ENCODE data around the gene AHSA1.

AHSA1 gene

DNA sequence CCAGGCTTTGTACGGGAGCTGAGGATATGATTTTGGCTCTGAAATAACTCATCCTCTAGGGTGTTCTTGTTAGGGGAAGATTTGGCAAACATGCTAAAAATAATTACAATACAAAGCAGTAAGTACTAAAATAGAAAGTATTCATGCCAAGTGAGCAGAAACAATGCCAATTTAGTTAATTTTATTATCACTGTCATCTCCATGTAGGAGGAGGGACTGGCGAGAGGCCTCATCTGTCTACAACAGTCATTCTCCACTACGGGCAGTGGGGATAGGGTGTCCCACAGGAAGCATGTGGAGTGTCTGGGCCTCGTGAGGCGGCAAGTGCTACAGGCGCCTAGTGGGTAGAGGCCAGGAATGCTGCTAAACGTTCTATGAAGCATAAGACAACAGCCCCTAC is 37.4 kb downstream of the AHSA1 start:
- no peaks in the 10 kb centered on the region for H3K27me3 ChIP-seq (ENCODE audit: low read depth, low read length)
- no peak overlapping the region for H3K4me2 ChIP-seq (ENCODE audit: low read length)
- no peak for TF ChIP-seq CTCF (IDR thresholded peaks at IDR 0.05; ENCODE audit: low read depth, low read length)
- no peak for TF ChIP-seq EZH2phosphoT487 (IDR thresholded peaks at IDR 0.05; ENCODE audit: low read depth)
- H3K4me1 ChIP-seq (ENCODE audit: low read length), result no peaks in the 10 kb centered on the region
- H2AFZ ChIP-seq (ENCODE audit: low read depth, low read length), result no peak overlapping the region
- no peak overlapping the region for H3K9ac ChIP-seq (ENCODE audit: low read length)
- no peaks in the 10 kb centered on the region for H3K79me2 ChIP-seq (ENCODE audit: low read length)
- H3K36me3 ChIP-seq (replicated peaks; ENCODE audit: low read depth, low read length), result no peaks in the 10 kb centered on the region
- H3K27ac ChIP-seq (ENCODE audit: low read length), result no peak overlapping the region
- H4K20me1 ChIP-seq (ENCODE audit: insufficient read depth, low read length), result no peaks in the 10 kb centered on the region
- H3K4me3 ChIP-seq (ENCODE audit: low read length), result no peak overlapping the region
- no peaks in the 10 kb centered on the region for H3K9me3 ChIP-seq (ENCODE audit: insufficient read depth, low read length)

DNA sequence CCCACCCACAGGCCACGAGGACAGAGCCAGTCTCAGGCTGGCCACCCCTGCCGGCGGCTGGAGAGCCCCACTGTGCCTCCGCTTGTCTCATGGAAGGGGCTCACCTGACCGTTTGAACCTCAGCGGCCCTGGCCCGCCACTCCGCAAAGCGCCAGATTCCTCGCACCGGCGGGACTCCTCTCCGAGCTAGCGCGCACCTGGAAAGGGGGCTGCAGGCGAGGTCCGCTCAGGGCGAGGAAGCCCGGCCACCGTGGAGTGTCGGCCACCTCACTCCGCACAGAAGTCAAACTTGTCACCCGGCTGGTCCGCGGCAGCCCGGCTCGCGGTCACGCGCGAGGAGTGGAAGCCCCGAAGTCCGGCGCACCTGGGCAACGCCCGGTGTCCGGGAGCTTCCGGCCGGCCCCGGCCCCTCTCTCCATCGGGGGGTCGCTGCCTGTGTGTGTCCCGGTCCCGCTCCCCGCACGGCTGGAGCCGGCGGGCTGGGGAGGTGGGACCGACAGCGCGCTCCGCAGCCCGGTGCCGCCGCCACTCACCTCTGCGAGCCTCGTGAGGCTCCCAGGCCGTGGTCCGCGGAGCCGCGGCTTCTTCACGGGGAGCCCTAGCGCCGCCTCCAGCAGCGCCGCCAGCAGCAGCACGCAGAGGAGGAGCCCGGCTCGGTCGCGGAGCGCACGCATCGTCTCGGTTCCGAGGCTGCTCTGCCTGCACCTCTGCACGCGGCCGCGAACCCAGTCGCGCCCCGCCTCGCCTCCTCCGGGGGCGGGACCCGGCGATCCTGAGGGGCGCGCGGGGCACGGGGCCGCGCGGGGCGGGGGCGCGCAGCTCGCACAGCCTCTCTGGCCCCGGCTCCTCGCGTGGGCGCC is 40.5 kb downstream of the AHSA1 start, which contains the start of gene ISM2:
Gene ISM2 (minus strand): TSS at position 697 of the 860 bp plus-strand sequence. CDS start 23 bp downstream, at position 674.
- H3K4me3 ChIP-seq (ENCODE audit: low read length), result no peak within 1 kb of the TSS
- no peak within 1 kb of the TSS for H3K27ac ChIP-seq (ENCODE audit: low read length)
- no peaks in the 10 kb centered on the region for H4K20me1 ChIP-seq (ENCODE audit: insufficient read depth, low read length)
- no peak for TF ChIP-seq EZH2phosphoT487 (IDR thresholded peaks at IDR 0.05; ENCODE audit: low read depth)
- H3K9ac ChIP-seq (ENCODE audit: low read length), result no peak within 1 kb of the TSS
- H3K4me1 ChIP-seq (ENCODE audit: low read length), result no peaks in the 10 kb centered on the region
- no peaks in the 10 kb centered on the region for H3K27me3 ChIP-seq (ENCODE audit: low read depth, low read length)
- H3K9me3 ChIP-seq (ENCODE audit: insufficient read depth, low read length), result no peaks in the 10 kb centered on the region
- H3K79me2 ChIP-seq (ENCODE audit: low read length), result no peaks in the 10 kb centered on the region
- no peak within 1 kb of the TSS for H2AFZ ChIP-seq (ENCODE audit: low read depth, low read length)
- H3K4me2 ChIP-seq (ENCODE audit: low read length), result no peak within 1 kb of the TSS
- no peaks in the 10 kb centered on the region for H3K36me3 ChIP-seq (replicated peaks; ENCODE audit: low read depth, low read length)

DNA sequence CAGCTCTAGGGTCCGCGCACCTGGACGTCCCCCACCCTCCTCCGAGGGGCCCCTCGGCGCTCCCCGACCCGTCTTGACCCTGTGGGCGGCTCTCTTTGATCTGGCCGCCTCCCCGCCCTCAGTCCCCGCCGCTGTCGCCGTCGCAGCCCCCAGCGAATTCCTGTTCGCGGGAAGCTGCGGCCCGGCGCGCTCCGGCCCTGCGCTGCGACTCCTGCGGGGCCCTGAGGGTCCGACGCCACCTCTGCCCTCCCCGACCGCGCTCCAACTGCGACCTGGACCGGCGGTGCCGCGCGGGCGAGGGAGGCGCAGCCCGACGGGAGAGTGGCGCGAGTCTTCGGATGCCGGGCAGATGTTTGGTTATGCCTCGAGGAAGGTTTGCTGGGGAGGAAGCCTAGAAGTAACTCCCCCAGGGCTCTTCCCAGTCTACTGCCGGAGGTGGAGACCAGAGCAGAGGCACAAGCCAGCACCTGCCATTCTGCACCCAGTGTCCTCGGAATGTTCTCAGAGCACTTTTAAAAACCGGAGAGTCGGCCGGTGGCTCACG is 41.2 kb downstream of the AHSA1 start:
- no peak for TF ChIP-seq CTCF (IDR thresholded peaks at IDR 0.05; ENCODE audit: low read depth, low read length)
- no peak for TF ChIP-seq EZH2phosphoT487 (IDR thresholded peaks at IDR 0.05; ENCODE audit: low read depth)
- Histone ChIP-seq H3K9me3 (ENCODE audit: insufficient read depth, low read length) (no peaks in the 10 kb centered on the region), H2AFZ (ENCODE audit: low read depth, low read length) (no peak overlapping the region), H3K79me2 (ENCODE audit: low read length) (no peaks in the 10 kb centered on the region), H3K4me3 (ENCODE audit: low read length) (no peak overlapping the region), H3K4me1 (ENCODE audit: low read length) (no peaks in the 10 kb centered on the region), H4K20me1 (ENCODE audit: insufficient read depth, low read length) (no peaks in the 10 kb centered on the region), H3K9ac (ENCODE audit: low read length) (no peak overlapping the region), H3K4me2 (ENCODE audit: low read length) (no peak overlapping the region), H3K27me3 (ENCODE audit: low read depth, low read length) (no peaks in the 10 kb centered on the region), H3K27ac (ENCODE audit: low read length) (no peak overlapping the region), H3K36me3 (replicated peaks; ENCODE audit: low read depth, low read length) (no peaks in the 10 kb centered on the region)

- H3K4me2 ChIP-seq (ENCODE audit: low read length), result no peak overlapping the region
- H3K9ac ChIP-seq (ENCODE audit: low read length), result no peak overlapping the region
- no peak overlapping the region for H3K4me3 ChIP-seq (ENCODE audit: low read length)
- H3K27ac ChIP-seq (ENCODE audit: low read length), result no peak overlapping the region
- TF ChIP-seq EZH2phosphoT487 (IDR thresholded peaks at IDR 0.05; ENCODE audit: low read depth) (no peak), CTCF (IDR thresholded peaks at IDR 0.05; ENCODE audit: low read depth, low read length) (no peak)
- H4K20me1 ChIP-seq (ENCODE audit: insufficient read depth, low read length), result no peaks in the 10 kb centered on the region
- H3K4me1 ChIP-seq (ENCODE audit: low read length), result no peaks in the 10 kb centered on the region
- no peaks in the 10 kb centered on the region for H3K36me3 ChIP-seq (replicated peaks; ENCODE audit: low read depth, low read length)
- no peaks in the 10 kb centered on the region for H3K27me3 ChIP-seq (ENCODE audit: low read depth, low read length)
- H3K79me2 ChIP-seq (ENCODE audit: low read length), result no peaks in the 10 kb centered on the region
- no peak overlapping the region for H2AFZ ChIP-seq (ENCODE audit: low read depth, low read length)
- H3K9me3 ChIP-seq (ENCODE audit: insufficient read depth, low read length), result no peaks in the 10 kb centered on the region
Observed at GRCh38 chr14:77502109-77502782, 44.4 kb downstream of the AHSA1 start.

Measured in OCI-LY3 (cell line).